ENCODE results near the gene IPO7.
"Not testable (repeated sequence)": the region's sequence is repeated elsewhere in the genome, so short reads cannot be mapped to it uniquely, and the experiment has no call there.

IPO7 gene

DNA sequence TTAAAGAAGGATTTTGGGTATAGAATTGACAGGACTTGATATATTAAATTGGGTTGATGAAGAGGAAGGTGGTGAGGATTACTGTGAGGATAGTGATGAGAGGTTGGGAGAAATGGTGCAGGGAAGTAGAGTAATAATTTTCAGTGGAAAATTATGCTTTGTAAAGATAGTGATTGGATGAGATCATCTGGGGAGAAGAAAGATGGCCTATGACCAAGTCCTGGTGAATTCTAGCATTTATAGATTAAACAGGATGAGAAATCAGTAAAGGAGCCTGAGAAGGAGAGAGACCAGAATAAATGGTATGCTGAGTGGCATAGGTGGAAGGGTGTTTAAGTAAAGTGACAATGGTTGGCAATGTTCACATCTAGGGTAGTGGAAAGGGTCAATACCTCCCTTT is 15.0 kb downstream of the IPO7 start:
- peak; percentile 27 for DNase-seq

DNA sequence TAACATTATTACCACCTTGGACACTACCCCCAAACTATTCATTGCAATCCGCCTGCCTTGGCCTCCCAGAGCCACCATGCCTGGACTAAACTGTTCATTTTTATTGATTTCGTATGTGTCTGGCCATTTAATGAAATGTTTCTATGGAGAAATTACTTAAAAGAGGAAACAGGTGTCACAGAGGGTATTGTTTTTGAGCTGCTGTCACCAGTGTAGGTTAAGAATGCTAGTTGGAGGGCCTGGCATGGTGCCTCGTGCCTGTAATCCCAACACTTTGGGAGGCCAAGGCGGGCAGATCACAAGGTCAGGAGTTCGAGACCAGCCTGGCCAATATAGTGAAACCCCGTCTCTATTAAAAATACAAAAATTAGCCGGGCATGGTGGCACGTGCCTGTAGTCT is 17.4 kb downstream of the IPO7 start:
- not testable (repeated sequence) for DNase-seq

DNA sequence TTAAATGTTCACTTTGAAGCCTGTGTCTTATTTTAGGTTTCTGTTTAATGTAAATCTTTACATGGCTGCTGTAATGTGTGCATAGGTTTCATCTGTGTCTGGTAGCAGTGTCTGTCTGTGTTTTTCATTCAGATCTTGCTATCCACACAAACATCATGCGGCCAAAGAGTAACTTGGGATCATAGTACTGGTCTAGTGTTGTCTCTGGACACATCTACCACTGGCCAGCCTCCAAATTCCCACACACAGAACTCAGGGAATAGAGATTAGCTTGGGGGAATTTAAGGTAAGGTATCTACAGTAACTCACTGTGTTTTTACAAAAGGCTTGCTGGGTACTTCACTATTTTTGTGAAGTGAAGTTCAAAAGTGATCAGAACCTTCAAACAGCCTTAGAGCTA is 44.3 kb downstream of the IPO7 start:
- DNase-seq, result no peak

DNA sequence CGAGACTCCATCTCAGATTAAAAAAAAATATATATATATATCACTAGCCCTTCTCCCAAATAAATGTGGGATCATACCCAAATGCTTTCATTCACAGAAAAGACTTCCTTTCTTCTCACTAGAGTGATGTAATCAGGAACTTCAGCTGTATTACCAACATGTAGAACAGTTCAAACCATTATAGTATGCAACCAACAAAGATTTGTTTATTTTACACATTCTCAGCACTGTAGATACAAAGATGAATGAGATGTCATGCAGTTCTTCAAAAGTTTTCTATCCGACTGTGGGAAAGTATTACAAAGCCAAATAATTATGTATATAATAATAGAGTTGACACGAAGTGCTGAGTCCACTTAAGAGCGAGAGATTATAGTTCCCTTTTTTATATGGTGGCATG is 54.2 kb downstream of the IPO7 start:
- no peak for DNase-seq

DNA sequence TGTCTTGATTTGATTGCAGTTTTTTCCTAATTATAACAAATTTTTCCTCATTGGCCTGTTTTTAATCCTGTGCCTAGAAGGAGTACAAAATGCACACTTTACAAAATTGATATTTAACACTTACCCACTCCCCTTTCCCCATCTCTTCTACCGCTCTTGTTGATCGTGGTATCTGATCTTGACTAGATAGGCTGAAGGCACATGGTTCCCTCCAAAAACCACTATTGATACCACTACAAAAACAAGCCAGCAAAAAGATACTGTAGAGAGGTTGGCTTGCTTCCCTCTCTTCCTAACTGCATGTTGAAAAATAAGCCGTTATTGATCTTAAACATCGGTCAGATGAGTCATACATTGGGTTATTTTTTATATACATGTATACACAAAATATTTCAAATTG is 61.8 kb downstream of the IPO7 start:
- no peak for DNase-seq

DNA sequence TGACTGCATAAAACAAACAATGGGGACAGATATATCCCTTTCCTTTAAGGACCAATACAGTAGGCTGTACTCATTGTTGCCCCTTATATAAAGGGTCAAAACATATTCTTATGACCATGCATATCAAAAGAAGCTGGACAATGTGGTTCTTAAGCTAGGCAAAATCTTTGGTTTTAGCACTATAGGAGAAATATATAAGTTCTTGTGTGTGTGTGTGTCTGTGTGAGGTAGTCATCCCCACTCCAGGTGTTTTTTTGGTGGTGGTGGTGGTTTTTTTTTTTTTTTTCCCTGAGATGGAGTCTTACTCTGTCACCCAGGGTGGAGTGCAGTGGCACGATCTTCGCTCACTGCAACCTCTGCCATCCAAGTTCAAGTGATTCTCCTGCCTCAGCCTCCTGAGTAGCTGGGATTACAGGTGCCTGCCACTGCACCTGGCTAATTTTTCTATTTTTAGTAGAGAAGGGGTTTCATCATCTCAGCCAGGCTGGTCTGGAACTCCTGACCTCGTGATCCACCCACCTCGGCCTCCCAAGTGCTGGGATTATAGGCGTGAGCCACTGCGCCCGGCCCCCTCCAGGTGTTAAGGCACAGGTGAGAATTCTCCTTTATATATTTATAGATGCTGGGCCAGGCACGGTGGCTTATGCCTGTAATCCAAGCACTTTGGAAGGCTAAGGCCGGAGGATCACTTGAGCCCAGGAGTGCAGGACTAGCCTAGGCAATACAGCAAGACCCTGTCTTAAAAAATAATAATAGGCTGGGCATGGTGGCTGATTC is 64.3 kb downstream of the IPO7 start:
- no peak for DNase-seq

DNA sequence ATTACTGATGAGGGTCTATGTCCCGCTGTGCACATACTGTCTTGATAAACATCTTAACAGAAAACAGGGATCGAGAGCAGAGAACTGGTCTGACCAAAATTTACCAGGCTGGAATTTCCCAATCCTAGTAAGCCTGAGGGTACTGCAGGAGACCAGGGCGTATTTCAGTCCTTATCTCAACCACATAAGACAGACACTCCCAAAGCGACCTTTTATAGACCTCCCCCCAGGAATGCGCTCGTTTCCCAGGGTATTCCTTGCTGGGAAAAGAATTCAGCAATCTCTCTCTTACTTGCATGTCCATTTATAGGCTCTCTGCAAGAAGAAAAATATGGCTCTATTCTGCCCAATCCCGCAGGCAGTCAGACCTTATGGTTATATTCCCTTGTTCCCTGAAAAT is 67.6 kb downstream of the IPO7 start:
- not testable (repeated sequence) for DNase-seq

DNA sequence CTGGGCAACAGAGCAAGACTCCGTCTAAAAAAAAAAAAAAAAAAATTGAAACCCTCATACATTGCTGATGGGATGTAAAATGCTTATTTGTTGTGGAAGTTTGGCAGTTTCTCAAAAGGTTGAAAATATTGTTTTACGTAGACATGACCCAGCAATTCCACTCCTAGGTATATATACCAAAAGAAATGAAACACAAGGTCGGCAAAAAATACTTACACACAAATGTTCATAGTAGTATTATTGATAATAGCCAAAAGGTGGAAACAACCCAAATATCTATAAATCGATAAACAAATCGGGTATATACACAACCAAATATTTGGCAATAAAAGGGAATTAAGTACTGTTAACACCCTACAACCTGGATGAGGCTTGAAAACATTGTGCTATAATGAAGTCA is 71.3 kb downstream of the IPO7 start:
- no peak for DNase-seq

DNA sequence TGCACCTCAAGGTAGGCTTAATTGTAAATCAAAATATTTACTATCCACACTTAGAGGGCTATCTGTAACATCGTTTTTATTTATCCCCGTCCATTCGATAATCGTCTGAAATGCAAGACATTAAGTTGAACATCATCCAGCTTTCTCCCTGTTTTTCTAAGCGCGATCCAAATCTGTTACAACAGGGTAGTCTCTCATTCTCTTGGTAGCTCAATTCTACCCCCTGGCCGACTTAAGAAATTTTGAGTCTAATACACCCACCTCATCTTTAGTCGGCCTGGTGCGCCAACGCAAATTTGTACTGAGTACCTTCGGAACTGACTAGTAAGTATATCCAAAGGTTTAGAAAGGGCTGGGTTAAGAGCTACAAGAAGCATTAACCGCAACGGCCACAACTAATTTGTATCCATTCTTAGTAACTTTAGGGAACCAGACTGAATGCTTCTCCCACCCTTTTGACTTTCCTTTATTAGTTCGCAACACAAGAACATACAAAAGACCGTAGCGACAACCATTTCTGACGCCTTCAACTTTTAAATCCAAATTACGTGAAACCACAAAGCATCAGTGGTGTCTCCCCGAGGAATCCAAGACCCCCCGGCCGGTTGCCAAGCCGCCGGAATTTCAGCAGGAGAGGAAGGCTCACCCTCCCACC is 75.3 kb downstream of the IPO7 start:
- DNase-seq, result peak; percentile 79

DNA sequence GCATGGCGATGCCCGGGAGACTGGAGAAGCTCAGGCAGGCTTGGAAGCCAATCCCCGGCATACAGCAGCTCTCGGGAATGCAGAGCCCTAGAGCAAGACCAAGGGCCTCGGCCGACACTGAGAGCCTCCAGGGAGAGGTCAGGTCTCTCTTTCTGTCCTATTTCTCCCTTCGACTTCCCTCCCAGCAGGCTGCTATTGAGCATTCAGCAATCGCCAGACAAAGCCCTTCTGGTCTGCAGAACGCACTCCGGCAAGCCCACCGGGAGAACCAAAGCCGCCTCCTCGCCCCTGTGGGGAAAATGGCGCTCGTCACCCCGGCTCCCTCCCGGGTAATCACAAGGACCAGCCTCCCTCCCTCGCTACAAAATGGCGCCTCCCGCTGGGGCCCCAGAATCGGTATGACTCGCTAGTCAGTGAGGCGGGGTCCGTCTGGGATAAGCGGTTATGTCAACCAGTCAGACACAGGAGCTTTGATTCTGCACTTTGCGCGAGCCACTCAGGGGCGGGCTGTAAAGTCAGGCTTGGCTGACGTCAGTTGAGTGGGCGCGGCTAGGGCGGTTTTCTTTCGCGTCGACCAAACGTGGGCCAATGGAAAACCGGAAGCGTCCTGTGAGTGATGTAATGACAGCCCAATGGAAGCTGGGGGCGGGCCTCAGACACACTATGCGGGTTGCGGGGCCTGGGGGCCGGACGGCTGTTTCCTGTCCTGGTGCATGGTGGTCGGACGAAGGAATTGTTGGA is 76.0 kb downstream of the IPO7 start, which contains the start of gene ZNF143:
ZNF143 (plus strand) TSS at position 691 of the 741 bp plus-strand sequence. CDS start 10,297 bp downstream, outside the sequence.
- peak; percentile 100 for DNase-seq

DNA sequence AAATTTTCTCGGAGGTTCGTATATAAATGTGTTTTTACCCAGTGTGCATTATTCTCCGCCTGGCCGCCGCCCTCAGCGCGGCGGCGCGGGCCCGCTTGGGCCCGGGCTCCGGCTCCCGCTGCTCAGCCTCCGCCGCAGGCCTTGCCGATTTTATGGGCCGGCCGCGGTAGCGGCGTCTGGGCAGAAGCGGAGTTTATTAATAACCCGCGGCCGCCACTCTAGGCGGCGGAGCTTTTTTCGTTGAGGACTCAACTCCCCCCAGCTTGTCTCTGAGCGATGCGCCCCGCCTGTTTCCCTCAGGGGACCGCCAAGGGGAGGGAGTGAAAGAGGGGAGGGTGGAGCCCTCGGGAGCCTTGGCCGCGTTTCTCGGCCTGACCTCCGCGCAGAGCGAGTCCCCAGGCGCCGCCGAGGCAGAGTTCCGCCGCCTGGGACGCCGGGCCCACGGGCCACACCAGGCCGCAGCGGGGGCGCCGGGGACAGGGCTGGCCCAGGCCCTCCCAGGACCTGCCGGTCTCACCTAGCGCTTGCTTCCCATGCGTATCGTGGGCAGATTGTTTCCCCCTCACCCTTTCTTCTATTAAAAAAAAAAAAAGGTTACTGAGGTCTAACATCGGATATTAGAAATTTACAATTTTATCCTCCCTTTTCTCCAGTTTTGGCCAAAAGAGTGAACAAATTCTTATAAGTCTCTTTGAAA is 76.8 kb downstream of the IPO7 start:
- DNase-seq, result peak; percentile 94

DNA sequence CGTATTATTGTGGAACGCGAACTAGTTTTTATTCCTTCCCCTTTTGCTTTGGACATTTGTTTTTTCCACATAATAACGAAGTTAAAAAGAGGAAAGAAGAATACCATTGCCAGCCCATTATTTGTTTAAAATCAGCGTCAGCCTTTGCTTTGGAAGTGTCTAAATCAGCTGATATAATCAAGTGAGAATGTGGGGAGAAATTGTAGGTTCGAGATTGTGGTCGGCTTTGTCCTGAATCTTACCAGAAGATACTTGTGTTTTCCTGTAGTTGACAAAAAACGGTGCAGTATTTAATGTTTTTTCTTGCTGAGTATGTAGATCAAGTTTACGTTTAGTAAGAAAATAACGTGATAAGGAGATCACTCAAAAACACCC is 77.3 kb downstream of the IPO7 start:
- DNase-seq, result peak; percentile 22

DNA sequence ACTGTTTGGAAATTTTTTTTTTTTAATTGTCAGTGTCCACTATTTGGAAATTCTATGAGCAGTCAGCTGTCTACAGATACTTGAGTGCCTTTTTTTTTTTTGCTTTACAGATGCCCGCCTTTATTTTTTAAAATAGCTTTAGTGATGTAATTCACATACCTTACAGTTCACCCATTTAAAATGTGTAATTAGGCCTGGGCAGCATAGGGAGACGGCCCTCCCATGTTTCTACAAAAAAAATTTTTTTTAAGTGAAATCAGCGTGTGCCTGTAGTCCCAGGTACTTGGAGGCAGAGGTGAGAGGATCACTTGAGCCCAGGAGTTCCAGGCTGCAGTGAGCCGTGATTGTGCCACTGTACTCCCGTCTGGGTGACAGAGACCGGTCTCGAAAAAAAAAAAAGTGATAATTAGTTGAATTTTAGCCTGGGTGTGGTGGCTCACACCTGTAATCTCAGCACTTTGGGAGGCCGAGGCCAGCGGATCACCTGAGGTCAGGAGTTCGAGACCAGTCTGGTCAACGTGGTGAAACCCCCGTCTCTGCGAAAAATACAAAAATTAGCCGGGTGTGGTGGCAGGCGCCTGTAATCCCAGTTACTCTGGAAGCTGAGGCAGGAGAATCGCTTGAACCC is 77.8 kb downstream of the IPO7 start:
- DNase-seq, result peak; percentile 33

DNA sequence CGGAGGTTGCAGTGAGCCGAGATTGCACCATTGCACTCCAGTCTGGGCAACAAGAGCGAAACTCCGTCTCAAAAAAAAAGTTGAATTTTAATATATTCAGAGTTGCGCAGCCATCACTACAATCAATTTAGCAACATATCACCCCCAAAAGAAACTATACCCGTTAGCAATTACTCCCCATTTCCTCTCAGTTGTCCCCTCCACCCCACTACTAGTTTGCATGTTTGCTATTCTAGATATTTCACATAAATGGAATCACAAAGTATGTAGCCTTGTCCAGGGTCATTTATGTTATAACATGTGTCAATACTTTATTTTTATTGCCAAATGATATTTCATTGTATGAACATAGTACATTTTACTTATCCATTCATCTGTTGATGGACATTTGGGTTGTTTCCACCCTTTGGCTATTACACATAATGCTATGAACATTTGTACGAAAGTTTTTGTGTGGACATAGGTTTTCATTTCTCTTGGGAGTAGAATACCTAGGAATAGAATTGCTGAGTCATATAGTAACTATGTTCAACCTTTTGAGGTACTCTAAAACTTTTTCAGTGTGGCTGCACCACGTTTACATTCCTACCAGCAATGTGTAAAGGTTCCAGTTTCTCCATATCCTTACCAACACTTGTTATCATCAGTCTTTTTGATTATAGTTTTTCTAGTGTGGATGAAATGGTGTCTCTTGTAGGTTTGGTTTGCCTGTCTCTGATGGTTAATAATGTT is 78.5 kb downstream of the IPO7 start:
- DNase-seq, result peak; percentile 6

DNA sequence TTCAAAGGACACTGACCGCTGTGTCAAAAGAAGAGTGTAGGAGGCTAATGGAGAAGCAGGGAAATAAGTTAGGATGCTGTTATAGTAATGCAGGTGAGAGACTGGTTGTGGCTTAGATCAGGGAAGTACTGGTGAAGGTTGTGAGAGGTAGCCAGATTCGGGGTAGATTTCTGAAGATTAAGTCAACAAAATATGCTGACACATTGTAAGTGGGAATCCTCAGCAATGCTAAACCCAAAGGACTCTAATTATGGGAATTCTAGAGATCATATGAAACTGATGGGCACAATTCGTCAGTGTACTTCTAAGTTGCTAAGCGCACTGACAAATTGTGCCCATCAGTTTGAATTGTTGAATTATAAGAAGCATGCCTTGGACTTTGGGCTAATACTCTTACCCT is 86.3 kb downstream of the IPO7 start:
- DNase-seq, result no peak

DNA sequence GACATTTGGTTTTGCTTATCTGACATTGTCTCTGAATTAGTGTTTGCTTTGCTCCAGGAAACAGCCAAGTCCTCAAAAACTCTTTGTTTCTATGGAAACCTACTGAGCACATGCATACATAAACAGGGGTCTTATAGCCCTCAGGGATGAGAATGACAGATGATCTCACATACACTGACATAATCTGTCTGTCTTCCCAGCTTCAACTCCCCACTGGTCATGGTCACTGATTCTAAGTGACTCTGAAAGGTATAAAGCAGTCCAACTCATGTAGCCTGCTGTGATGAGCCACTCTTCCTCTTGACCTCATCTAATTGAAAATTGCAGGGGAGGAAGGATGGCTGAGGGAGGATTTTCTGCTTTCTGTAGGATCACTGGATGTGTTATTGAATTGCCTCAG is 89.0 kb downstream of the IPO7 start:
- DNase-seq, result no peak

DNA sequence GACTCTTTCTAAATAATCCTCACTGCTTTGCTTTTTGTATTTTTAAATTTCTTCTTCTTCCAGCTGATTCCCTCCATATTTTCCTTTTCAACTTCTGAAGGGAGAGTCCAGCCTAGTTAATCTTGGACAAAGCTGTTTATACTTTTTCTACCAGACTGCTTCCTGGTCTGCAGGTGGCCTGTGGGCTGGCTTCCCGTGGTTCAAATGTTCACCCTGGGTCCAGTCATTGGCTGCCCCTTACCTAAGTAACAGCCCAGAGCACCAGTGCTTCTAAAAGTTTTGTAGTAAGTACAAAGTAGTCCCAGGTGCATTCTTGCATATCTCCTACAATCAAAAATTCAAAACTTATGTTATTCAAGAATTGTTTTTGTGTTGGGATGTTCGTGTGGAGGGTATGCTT is 95.4 kb downstream of the IPO7 start:
- DNase-seq, result no peak

DNA sequence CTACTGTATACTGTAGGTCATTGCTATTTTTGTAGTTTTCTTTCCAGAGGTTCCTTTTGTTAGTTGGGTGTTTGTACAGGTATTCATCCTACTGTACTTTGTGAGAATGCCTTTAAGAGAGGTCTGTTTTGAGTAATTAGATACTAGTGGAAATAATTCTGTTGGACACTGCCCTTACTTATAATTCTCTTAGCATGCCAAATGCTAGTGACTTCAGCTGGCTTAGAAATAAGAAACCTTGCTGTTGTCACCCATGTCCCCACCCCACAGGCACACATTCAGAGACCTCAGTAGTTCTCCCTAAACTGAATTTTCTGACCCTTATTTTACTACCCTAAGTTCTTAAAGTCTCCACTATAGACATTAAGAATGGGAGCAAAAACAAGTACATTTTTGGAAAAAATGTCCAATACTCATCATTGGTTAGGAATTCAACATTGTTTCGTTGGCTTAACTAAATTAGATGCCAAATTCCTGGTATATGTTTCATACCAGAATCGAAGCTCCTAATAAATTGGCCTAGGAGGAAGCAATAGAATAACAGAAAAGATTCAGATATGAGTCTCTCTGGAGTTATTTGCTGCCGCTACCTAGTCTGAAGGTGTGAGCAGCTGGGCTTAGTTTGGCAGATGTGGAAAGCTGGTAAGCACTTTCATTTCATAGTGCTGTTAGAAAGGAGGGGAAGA is 104.8 kb downstream of the IPO7 start:
- peak; percentile 84 for DNase-seq

DNA sequence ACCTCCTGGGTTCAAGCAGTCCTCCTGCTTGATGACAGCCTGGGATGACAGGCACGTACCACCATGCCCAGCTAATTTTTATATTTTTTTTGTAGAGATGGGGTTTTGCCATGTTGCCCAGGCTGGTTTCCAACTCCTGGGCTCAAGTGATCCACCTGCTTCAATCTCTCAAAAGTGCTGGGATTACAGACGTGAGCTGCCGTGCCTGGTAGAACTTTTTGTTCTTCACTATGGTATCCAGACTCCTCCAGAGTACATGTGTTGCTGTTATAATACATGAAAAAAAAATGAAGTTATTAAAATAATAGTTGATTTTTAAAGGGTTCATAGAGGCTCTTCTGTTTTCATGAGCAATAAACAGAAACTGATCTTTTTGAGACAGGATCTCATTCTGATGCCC is 105.9 kb downstream of the IPO7 start:
- DNase-seq, result no peak

DNA sequence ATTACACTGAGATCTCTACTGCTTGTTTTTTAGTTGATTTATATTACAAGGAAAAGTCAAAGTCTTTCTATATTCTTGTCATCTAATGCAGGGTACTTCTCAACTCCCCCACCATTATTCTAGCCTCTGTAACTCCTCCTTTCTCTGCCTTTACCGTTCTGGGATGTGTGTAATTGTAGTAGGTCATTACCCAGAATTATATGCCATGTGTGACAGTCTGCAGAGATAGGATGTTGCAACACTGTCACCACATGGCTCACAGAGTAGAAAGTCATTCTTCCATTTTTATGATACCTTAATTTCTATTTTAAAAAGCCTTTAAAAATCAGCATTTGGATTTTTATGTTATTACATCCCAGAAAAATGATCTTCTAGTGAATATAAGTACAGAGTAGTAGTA is 109.0 kb downstream of the IPO7 start:
- DNase-seq, result no peak

DNA sequence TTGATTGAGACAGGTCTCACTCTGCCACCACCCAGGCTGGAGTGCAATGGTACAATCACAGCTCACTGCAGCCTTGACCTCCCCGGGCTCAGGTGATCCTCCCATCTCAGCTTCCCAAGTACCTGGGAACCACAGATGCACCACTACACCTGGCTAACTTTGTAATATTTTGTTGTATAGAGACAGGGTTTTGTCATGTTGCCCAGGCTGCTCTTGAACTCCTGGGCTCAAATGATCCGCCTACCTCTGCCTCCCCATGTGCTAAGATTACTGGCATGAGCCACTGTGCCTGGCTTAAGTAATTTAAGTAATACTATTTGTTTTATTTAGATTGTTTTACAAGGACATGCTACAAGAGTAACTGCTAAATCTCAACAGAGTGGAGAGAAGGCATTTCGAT is 109.9 kb downstream of the IPO7 start:
- no peak for DNase-seq

Measured in fibroblast of skin of abdomen (primary cell).